ENCODE measurements around the gene KCNMA1.

DNA sequence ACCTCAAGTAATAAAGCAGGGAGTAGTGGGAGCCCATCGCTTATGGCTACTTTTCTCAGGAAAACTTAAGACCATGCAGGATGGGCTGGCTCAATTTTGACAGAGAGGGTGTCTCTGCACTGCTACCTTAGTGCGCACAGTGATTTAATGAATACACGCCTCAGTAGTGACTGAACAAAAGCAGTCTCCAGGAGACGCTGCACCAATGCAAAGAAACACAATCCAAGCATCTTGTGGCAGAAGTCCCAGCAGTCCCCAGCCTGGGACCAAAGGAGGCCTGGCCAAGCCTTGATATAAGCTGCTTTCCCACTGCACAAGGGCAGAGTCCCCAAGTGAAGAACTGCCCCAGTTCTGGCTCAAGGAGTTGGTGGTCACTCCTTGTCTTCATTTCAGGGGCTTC lies 368.9 kb downstream of the KCNMA1 start:
- no peak for TF ChIP-seq CREB1 (IDR thresholded peaks at IDR 0.05; ENCODE audit: low read depth)
- TF ChIP-seq RAD21 (IDR thresholded peaks at IDR 0.05; ENCODE audit: low read depth), result no peak
- TF ChIP-seq FOXM1 (IDR thresholded peaks at IDR 0.05; ENCODE audit: borderline replicate concordance, low read depth), result no peak
- no peak for TF ChIP-seq EP300 (IDR thresholded peaks at IDR 0.05; ENCODE audit: borderline replicate concordance)
- no peak for TF ChIP-seq YY1 (IDR thresholded peaks at IDR 0.05; ENCODE audit: low read depth)

Data from Ishikawa (cell line).